ENCODE results near the gene MLLT1.

GRCh38 chr19:6246174-6247006 is 33.4 kb downstream of the MLLT1 start:
- TF ChIP-seq POLR2A (IDR thresholded peaks at IDR 0.05) = no peak
- TF ChIP-seq CTCF (IDR thresholded peaks at IDR 0.05) = no peak
- TF ChIP-seq POLR2AphosphoS5 (IDR thresholded peaks at IDR 0.05; ENCODE audit: insufficient read depth in 1 of 2, low read depth in 1 of 2) = no peak

Measured in vagina (tissue), 2 donors.